Gastrocnemius medialis (tissue), 4 donors: ENCODE measurements around the gene PATZ1.

Source experiments
- POLR2A ChIP-seq, 2 donors: fragments of 450-650 bp; IDR thresholded peaks; one replicate each; pipeline ENCODE4 v1.6.1; 2017; ENCODE audit warnings: antibody characterized with exemption in 2 of 2, mild to moderate bottlenecking in 2 of 2, moderate library complexity in 2 of 2
- TF ChIP-seq, protein P1 (sequence below), 5 experiments: fragments of 450-650 bp in 3 of 5; fragments of 200-600 bp in 2 of 5; sonication (generic) in 2 of 5; IDR thresholded peaks in 4 of 5; conservative IDR thresholded peaks in 1 of 5; 1 replicate in 4 of 5; 2 replicates in 1 of 5; pipeline ENCODE4 v1.5.1; 2016 to 2019; ENCODE audit warnings: antibody characterized with exemption in 5 of 5, mild to moderate bottlenecking in 3 of 5, moderate library complexity in 3 of 5

DNA sequence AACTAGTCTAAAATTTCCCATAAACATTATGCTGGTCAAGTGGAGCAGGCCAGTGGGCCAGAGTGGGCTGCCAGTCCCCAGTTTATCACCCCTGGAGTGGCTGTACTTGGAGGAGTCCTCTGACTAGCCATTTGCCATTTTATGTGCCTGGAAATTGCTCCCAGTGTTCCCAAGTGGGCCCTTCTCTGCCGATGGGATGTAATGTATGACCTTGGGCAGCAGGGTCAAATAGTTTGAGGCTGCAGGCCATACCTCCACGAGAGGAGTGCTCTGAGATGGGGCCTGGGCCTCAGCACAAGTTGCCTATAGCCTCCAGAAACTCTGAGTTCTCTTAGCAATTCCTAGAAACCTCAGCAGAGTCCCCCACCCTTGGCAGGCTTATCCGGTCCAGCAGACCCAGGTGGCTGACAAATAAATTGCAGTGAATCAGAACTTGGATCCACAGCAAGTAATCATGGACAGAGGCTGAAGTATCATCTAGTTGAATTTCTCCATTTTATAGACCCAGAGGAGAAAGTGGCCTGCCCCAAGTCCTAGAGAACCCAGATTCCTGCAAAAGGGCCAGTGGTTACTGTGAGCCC is 17.8 kb upstream of the PATZ1 start:
- TF ChIP-seq, protein P1, sequence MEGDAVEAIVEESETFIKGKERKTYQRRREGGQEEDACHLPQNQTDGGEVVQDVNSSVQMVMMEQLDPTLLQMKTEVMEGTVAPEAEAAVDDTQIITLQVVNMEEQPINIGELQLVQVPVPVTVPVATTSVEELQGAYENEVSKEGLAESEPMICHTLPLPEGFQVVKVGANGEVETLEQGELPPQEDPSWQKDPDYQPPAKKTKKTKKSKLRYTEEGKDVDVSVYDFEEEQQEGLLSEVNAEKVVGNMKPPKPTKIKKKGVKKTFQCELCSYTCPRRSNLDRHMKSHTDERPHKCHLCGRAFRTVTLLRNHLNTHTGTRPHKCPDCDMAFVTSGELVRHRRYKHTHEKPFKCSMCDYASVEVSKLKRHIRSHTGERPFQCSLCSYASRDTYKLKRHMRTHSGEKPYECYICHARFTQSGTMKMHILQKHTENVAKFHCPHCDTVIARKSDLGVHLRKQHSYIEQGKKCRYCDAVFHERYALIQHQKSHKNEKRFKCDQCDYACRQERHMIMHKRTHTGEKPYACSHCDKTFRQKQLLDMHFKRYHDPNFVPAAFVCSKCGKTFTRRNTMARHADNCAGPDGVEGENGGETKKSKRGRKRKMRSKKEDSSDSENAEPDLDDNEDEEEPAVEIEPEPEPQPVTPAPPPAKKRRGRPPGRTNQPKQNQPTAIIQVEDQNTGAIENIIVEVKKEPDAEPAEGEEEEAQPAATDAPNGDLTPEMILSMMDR (IDR thresholded peaks at IDR 0.05 in 4 of 5, conservative IDR thresholded peaks at IDR 0.05 in 1 of 5), result no peak
- no peak for TF ChIP-seq POLR2A (IDR thresholded peaks at IDR 0.05)
